MCF 10A (cell line): ENCODE data around the gene PLK1. TPM values are rescaled to one million over a fixed set of nuclear protein-coding genes. Genes with fewer than 3 reads are reported as not detected.

ENCODE experiments used
- BruUV-seq: library from RNA; stranded (reverse); fragments of 400-500 nt; replicated peaks from 2 replicates; lab custom pipeline; 2021; lab: Mats Ljungman, UMichigan
- CTCF ChIA-PET: fragments of 300-600 bp; sonication (Branson Sonifier 250); formaldehyde crosslinking; extraction: SDS; loops from one replicate; lab custom pipeline; 2021; ENCODE audit warnings: antibody characterized with exemption, inconsistent platforms; lab: Yijun Ruan, JAX
- POLR2A ChIA-PET: fragments of 300-600, 350-650 bp; sonication (Branson Sonifier 250); formaldehyde crosslinking; extraction: SDS; loops from one replicate; lab custom pipeline; 2020; ENCODE audit warnings: antibody characterized with exemption, inconsistent platforms; lab: Yijun Ruan, JAX
- DNase-seq: peaks from one replicate; pipeline ENCODE4 v3.0.0-alpha.2; 2018; ENCODE audit not compliant: unreplicated experiment
- H3K27ac Mint-ChIP-seq: one replicate; pipeline ENCODE4 v1.8.0; 2022; ENCODE audit warnings: mild to moderate bottlenecking, low read depth, mixed read lengths; ENCODE audit not compliant: unreplicated experiment
- H3K27me3 Mint-ChIP-seq: one replicate; pipeline ENCODE4 v1.8.0; 2022; ENCODE audit warnings: mixed read lengths; ENCODE audit not compliant: insufficient read depth, unreplicated experiment
- H3K36me3 Mint-ChIP-seq: one replicate; pipeline ENCODE4 v1.8.0; 2022; ENCODE audit warnings: mild to moderate bottlenecking, moderate library complexity, mixed read lengths; ENCODE audit not compliant: insufficient read depth, unreplicated experiment
- H3K4me1 Mint-ChIP-seq: one replicate; pipeline ENCODE4 v1.8.0; 2022; ENCODE audit warnings: mixed read lengths; ENCODE audit not compliant: insufficient read depth, unreplicated experiment
- H3K4me3 Mint-ChIP-seq: one replicate; pipeline ENCODE4 v1.8.0; 2022; ENCODE audit warnings: mild to moderate bottlenecking, moderate library complexity, mixed read lengths; ENCODE audit not compliant: unreplicated experiment
- H3K9me3 Mint-ChIP-seq: one replicate; pipeline ENCODE4 v1.8.0; 2022; ENCODE audit warnings: mixed read lengths; ENCODE audit not compliant: unreplicated experiment
- intact Hi-C: fragments of 100-400 bp; cut with micrococcal nuclease; formaldehyde crosslinking; loops from 2 replicates; pipeline ENCODE4 v1.14.1; 2022
- total RNA-seq: library from RNA; stranded (reverse); gene quantifications from 2 replicates; pipeline ENCODE4 v1.2.3, GENCODE V29; 2022
- TF ChIP-seq, protein P1 (sequence below): fragments of 200-600 bp; IDR thresholded peaks from one replicate; pipeline ENCODE4 v1.8.0; 2022; ENCODE audit warnings: antibody characterized with exemption, mild to moderate bottlenecking; ENCODE audit not compliant: unreplicated experiment

PLK1 gene
- total RNA-seq, 1 experiment from 2014 or later, result 74.8 TPM

DNA sequence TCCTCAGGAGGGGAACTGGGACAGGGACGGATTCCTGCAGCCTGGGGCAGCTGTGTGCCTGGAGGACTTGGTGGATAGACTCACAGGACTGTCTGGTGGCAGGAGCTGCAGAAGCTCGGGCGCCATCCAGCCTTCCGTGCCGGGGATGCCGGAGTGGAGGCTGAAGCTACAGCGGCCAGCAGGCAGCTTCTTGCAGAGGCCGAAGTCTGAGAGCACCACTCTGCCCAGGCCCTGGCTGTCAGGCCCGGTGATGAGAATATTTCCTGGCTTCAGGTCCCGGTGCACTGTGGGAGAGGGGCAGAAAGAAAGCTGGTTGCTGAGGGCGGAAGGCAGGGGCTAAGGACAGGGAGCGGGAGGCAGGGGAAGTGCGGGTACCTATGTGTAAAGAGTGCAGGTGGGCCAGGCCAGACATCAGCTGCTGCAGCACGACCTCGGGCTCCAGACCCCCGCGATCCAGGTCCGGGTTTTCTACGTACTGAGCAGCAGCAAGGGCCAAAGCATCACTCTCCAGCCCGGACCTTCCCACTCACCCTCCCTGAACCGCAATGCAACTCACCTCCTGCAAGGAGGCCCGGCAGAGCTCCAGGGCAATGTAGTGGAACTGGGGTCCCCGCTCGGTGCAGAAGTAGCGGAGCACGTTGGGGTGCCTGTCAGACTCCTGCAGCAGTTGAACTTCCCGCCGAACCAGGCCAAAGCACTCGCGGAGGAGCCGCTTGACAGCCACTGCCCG is 16.1 kb downstream of the PLK1 start:
- no peak overlapping the region for H3K27ac Mint-ChIP-seq
- ChIA-PET POLR2A (no interaction called here), CTCF (interaction anchor here (0.7 to 1.4 kb wide), 3 partner anchors 17 to 810 kb away, joined by 3 to 4 read pairs (median 3); no protein-coding TSS in a partner anchor)
- TF ChIP-seq, protein P1, sequence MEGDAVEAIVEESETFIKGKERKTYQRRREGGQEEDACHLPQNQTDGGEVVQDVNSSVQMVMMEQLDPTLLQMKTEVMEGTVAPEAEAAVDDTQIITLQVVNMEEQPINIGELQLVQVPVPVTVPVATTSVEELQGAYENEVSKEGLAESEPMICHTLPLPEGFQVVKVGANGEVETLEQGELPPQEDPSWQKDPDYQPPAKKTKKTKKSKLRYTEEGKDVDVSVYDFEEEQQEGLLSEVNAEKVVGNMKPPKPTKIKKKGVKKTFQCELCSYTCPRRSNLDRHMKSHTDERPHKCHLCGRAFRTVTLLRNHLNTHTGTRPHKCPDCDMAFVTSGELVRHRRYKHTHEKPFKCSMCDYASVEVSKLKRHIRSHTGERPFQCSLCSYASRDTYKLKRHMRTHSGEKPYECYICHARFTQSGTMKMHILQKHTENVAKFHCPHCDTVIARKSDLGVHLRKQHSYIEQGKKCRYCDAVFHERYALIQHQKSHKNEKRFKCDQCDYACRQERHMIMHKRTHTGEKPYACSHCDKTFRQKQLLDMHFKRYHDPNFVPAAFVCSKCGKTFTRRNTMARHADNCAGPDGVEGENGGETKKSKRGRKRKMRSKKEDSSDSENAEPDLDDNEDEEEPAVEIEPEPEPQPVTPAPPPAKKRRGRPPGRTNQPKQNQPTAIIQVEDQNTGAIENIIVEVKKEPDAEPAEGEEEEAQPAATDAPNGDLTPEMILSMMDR, result no peak
- H3K9me3 Mint-ChIP-seq, result no peaks in the 10 kb centered on the region
- BruUV-seq, result no TSS peak
- intact Hi-C loops, result no loop called here
- H3K36me3 Mint-ChIP-seq, result peaks cover 10% of the 10 kb centered on the region
- no peaks in the 10 kb centered on the region for H3K4me1 Mint-ChIP-seq
- H3K4me3 Mint-ChIP-seq, result no peak overlapping the region
- DNase-seq, result no peak
- H3K27me3 Mint-ChIP-seq, result no peaks in the 10 kb centered on the region

DNA sequence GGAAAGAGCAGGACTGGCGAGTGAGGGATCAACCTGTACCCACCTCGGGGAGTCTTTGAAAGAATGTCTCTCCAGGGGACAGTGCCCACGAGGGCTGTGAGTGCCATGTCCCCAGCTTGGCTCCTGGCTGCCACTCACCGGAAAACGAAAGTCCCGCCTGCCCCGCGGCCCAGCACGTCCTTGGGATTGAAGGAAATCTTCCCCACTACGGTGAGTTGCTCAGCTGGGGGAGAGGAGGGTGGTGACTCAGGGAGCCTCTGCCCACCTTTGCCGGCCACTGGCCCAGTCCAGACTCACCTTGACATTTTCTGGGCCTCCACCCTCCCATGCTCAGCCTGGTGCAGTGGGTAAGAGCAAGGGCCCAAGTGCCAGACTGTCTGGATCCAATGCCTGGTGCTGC is 17.1 kb downstream of the PLK1 start:
- H3K9me3 Mint-ChIP-seq, result no peaks in the 10 kb centered on the region
- H3K27ac Mint-ChIP-seq, result no peak overlapping the region
- ChIA-PET POLR2A (no interaction called here), CTCF (interaction anchor here (1.0 kb wide), 1 partner anchor 16 kb away, joined by 4 read pairs; no protein-coding TSS in a partner anchor)
- no peak overlapping the region for H3K4me3 Mint-ChIP-seq
- H3K36me3 Mint-ChIP-seq, result peaks cover 6% of the 10 kb centered on the region
- H3K27me3 Mint-ChIP-seq, result no peaks in the 10 kb centered on the region
- intact Hi-C loops, result no loop called here
- no TSS peak for BruUV-seq
- no peaks in the 10 kb centered on the region for H3K4me1 Mint-ChIP-seq
- DNase-seq, result no peak
- TF ChIP-seq, protein P1, result no peak

DNA sequence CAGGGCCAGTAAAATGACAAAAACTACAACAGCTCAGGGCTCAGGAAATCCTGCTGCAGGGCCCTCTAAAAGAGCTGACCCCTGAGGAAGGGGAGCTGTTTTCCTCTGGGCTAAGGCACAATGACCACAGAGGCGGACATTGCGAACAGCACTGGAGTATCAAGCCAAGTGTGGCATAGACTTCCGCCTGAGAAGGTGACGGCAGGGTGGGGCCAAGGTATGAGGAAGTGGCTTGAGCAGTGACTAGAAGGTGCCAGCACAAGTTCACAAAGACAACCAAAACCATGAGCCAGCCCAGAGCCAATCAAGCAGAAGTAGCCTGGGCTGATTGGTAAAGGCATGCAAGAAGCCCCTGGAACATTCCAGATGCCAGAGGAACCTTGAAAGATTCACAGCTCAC is 20.4 kb downstream of the PLK1 start:
- TF ChIP-seq, protein P1, result no peak
- ChIA-PET POLR2A (interaction anchor here (1.0 to 1.1 kb wide), 2 partner anchors 25 to 27 kb away, joined by 3 read pairs; no protein-coding TSS in a partner anchor), CTCF (interaction anchor here (1.4 to 1.8 kb wide), 2 partner anchors 20 to 29 kb away, joined by 3 to 12 read pairs; partner anchors contain the start of gene PLK1)

DNA sequence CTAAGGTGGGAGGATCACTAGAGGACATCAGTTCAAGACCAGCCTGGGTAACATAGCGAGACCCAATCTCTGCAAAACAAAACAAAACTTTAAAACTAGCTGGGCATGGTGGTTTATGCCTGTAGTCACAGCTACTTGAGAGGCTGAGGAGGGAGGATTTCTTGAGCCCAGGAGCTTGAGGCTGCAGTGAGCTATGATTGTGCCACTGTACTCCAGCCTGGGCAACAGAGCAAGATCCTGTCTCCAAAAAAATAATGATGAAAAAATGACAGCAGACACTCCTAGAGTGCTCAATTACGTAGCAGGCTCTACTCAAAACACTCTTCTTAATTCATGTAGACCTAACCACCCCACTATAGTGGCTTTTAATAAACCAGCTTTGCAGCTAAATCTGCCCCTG is 21.4 kb downstream of the PLK1 start:
- H3K4me1 Mint-ChIP-seq, result no peaks in the 10 kb centered on the region
- peaks cover 8% of the 10 kb centered on the region for H3K9me3 Mint-ChIP-seq
- CTCF ChIA-PET, result interaction anchor here (1.3 to 1.8 kb wide), 3 partner anchors 21 to 32 kb away, joined by 3 to 12 read pairs (median 6); partner anchors contain the start of gene PLK1
- H3K27ac Mint-ChIP-seq, result no peak overlapping the region
- no TSS peak for BruUV-seq
- no peaks in the 10 kb centered on the region for H3K36me3 Mint-ChIP-seq
- no peak for DNase-seq
- H3K4me3 Mint-ChIP-seq, result no peak overlapping the region
- peaks cover 16% of the 10 kb centered on the region for H3K27me3 Mint-ChIP-seq
- POLR2A ChIA-PET, result interaction anchor here (0.7 to 1.1 kb wide), 2 partner anchors 26 to 310 kb away, joined by 3 read pairs; no protein-coding TSS in a partner anchor
- intact Hi-C loops, result no loop called here
- TF ChIP-seq, protein P1, result no peak

More for the DNA sequence above, 20.4 kb downstream of the PLK1 start:
- Mint-ChIP-seq H3K27ac (no peak overlapping the region), H3K36me3 (peaks cover 6% of the 10 kb centered on the region), H3K4me1 (no peaks in the 10 kb centered on the region), H3K27me3 (peaks cover 14% of the 10 kb centered on the region), H3K9me3 (peaks cover 8% of the 10 kb centered on the region), H3K4me3 (no peak overlapping the region)
- DNase-seq, result no peak
- intact Hi-C loops, result no loop called here
- BruUV-seq, result no TSS peak
